Right atrium auricular region (tissue), 2 donors: ENCODE data around the gene CEP63. TPM values are rescaled to one million over a fixed set of nuclear protein-coding genes. Genes with fewer than 3 reads are reported as not detected.

Experiments used
- DNase-seq: peaks from one replicate; pipeline ENCODE4 v3.0.0-alpha.2; 2019; ENCODE audit warnings: low spot score
- H3K27ac ChIP-seq, 2 donors: fragments of 200-600 bp; sonication (generic); 1 replicate in 1 of 2; 2 replicates in 1 of 2; pipeline ENCODE4 v1.5.1; 2016 to 2019
- H3K27me3 ChIP-seq, 2 donors: fragments of 200-600 bp; sonication (generic); one replicate each; pipeline versions ENCODE4 v1.5.1 to v1.6.0; 2017 to 2019
- H3K36me3 ChIP-seq: fragments of 200-600 bp; sonication (generic); one replicate; pipeline ENCODE4 v1.5.1; 2016
- H3K4me1 ChIP-seq, 2 donors: fragments of 200-600 bp; sonication (generic); one replicate each; pipeline versions ENCODE4 v1.5.1 to v1.6.0; 2017 to 2019
- H3K4me3 ChIP-seq, 2 donors: fragments of 200-600 bp; sonication (generic); 1 replicate in 1 of 2; 2 replicates in 1 of 2; pipeline ENCODE4 v1.5.1; 2017 to 2019; ENCODE audit warnings: mild to moderate bottlenecking in 1 of 2, moderate library complexity in 1 of 2
- H3K9me3 ChIP-seq, 2 donors: fragments of 200-600 bp; sonication (generic); one replicate each; pipeline ENCODE4 v1.5.1; 2019
- CTCF ChIP-seq, 2 donors: fragments of 200-600 bp; sonication (generic); IDR thresholded peaks; one replicate each; pipeline ENCODE4 v1.5.1; 2019; ENCODE audit warnings: antibody characterized with exemption in 2 of 2
- total RNA-seq, 2 donors: library from RNA; depleted of rRNA; stranded (reverse); fragments of >200 nt; gene quantifications; one replicate each; pipeline ENCODE4 v1.1.0, GENCODE V29; 2016

The CEP63 gene
- total RNA-seq, 2 donors from 2014 or later, result 16.1 to 27.8 TPM

- H3K27ac ChIP-seq, result no peak overlapping the region
- no peak for DNase-seq
- no peak for TF ChIP-seq CTCF (IDR thresholded peaks at IDR 0.05)
- H3K27me3 ChIP-seq, result no peaks in the 10 kb centered on the region
- no peak overlapping the region for H3K4me3 ChIP-seq
- H3K4me1 ChIP-seq, result no peaks in the 10 kb centered on the region
- no peaks in the 10 kb centered on the region for H3K36me3 ChIP-seq
- H3K9me3 ChIP-seq, result no peaks in the 10 kb centered on the region
These were observed 129.9 kb downstream of the CEP63 start for GRCh38 chr3:134615743-134616142.

- no peaks in the 10 kb centered on the region for H3K4me1 ChIP-seq
- no peaks in the 10 kb centered on the region for H3K9me3 ChIP-seq
- peak; percentile 32 for DNase-seq
- H3K27ac ChIP-seq, result no peak overlapping the region
- no peaks in the 10 kb centered on the region for H3K36me3 ChIP-seq
- H3K4me3 ChIP-seq, result no peak overlapping the region
- H3K27me3 ChIP-seq, result no peaks in the 10 kb centered on the region
- TF ChIP-seq CTCF (IDR thresholded peaks at IDR 0.05), result no peak
These were observed 132.0 kb downstream of the CEP63 start for GRCh38 chr3:134617608-134618477.

GRCh38 chr3:134618478-134619300, 132.8 kb downstream of the CEP63 start:
- no peaks in the 10 kb centered on the region for H3K27me3 ChIP-seq
- no peak overlapping the region for H3K4me3 ChIP-seq
- no peaks in the 10 kb centered on the region for H3K9me3 ChIP-seq
- no peak overlapping the region for H3K27ac ChIP-seq
- H3K4me1 ChIP-seq, result no peaks in the 10 kb centered on the region
- peak; percentile 23 for DNase-seq
- H3K36me3 ChIP-seq, result no peaks in the 10 kb centered on the region
- TF ChIP-seq CTCF (IDR thresholded peaks at IDR 0.05), result no peak

GRCh38 chr3:134619301-134619615, 133.4 kb downstream of the CEP63 start:
- Histone ChIP-seq H3K9me3 (no peaks in the 10 kb centered on the region), H3K36me3 (no peaks in the 10 kb centered on the region), H3K27ac (no peak overlapping the region), H3K4me1 (no peaks in the 10 kb centered on the region), H3K4me3 (no peak overlapping the region), H3K27me3 (no peaks in the 10 kb centered on the region)
- no peak for TF ChIP-seq CTCF (IDR thresholded peaks at IDR 0.05)
- DNase-seq, result no peak

GRCh38 chr3:134619884-134620445, 134.1 kb downstream of the CEP63 start:
- H3K27me3 ChIP-seq, result no peaks in the 10 kb centered on the region
- H3K9me3 ChIP-seq, result no peaks in the 10 kb centered on the region
- no peak overlapping the region for H3K4me3 ChIP-seq
- H3K4me1 ChIP-seq, result no peaks in the 10 kb centered on the region
- no peak overlapping the region for H3K27ac ChIP-seq
- H3K36me3 ChIP-seq, result no peaks in the 10 kb centered on the region
- TF ChIP-seq CTCF (IDR thresholded peaks at IDR 0.05), result no peak
- DNase-seq, result peak; percentile 44
